NB4 (cell line): ENCODE results near the gene PDE4D.

Experiments used
- POLR2A ChIP-seq: IDR thresholded peaks from 2 replicates; pipeline ENCODE4 v1.6.1; 2011; ENCODE audit warnings: mild to moderate bottlenecking; ENCODE audit not compliant: insufficient read length; ENCODE audit errors: extremely low read depth
- TF ChIP-seq, protein P1 (sequence below): IDR thresholded peaks from one replicate; pipeline ENCODE4 v1.5.1; 2012; ENCODE audit warnings: low read depth, low read length

DNA sequence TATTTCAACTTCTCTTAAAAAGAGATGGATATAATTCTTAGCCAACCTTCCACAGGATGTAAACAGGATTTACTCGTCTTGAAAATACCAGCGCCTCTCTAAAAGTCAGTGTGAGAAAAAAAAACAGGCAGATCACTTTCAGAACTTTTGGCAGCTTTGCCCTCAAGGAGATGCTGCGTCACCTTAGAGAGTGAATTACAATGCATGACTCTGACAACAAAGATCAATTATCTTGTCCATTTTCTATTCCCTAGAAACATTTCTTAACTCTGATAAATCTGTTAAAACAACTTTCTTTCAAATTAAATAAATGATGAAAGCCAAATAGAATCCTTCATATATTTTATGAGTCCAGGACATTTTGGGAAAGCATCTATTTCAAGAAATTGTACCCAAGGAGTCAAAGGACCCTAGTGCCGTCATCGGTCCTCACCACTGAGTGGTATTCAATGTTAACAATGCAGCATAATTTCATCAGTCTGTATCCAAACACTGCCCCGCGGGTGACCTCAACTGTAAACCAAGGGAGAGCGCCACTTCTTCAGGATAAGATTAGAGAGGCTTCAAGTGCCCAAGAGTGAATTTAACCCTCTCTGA, 536.0 kb downstream of the PDE4D start:
- TF ChIP-seq, protein P1, sequence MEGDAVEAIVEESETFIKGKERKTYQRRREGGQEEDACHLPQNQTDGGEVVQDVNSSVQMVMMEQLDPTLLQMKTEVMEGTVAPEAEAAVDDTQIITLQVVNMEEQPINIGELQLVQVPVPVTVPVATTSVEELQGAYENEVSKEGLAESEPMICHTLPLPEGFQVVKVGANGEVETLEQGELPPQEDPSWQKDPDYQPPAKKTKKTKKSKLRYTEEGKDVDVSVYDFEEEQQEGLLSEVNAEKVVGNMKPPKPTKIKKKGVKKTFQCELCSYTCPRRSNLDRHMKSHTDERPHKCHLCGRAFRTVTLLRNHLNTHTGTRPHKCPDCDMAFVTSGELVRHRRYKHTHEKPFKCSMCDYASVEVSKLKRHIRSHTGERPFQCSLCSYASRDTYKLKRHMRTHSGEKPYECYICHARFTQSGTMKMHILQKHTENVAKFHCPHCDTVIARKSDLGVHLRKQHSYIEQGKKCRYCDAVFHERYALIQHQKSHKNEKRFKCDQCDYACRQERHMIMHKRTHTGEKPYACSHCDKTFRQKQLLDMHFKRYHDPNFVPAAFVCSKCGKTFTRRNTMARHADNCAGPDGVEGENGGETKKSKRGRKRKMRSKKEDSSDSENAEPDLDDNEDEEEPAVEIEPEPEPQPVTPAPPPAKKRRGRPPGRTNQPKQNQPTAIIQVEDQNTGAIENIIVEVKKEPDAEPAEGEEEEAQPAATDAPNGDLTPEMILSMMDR: no peak
- no peak for TF ChIP-seq POLR2A
